ENCODE results near the gene SLBP.

Gene SLBP

DNA sequence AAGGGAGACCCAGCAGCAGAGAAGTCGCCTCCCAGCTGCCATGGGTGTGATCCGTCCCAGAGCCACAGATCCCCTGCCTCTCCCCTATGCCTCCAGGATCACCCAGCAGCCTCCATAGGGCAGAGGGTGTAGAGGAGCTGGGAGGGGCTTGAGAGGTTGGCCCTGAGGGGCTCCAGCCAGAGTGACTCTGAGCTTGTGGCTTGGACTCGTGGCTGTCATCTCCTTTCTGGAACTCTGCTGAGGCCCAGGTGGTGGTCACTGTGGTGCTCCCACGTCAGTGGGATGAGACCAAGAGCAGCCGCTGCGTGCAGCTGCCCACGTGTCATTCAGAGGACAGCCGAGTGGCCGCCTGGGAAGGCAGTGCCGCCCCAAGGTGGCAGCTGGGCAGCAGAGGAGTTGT lies 13.4 kb upstream of the SLBP start:
- DNase-seq, result no peak

- peak; percentile 62 for DNase-seq
Measured at GRCh38 chr4:1723131-1723801, 11.1 kb upstream of the SLBP start.

DNA sequence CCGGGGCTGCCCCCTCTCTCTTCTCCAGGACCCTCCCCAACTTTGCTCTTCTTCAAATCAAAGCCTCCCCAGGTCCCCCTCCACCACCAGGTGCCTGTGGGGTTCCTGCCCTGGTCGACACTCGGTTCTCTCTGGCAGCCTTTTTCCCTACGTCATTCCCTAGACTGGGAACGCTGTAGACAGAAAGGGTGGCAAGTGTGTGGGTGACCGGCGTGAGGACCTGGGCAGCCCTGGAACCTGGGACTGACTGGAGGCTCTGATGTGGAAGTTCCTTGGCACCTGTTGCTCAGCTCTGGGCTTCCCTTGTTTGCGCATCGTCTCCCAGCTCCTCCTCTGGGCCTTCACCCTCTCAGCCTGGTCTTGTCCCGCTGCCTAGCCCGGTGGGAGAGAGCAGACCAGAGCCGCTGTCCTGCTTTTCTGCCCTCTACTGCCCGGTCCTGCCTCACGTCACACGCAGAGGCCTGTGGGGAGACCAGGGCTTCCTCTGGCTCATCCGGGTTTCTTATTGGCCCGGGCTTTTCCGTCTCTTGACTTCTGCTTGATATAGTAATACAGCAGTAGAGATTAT lies 10.5 kb upstream of the SLBP start:
- no peak for DNase-seq

- no peak for DNase-seq
Measured at GRCh38 chr4:1721666-1722550, 9.8 kb upstream of the SLBP start.

DNA sequence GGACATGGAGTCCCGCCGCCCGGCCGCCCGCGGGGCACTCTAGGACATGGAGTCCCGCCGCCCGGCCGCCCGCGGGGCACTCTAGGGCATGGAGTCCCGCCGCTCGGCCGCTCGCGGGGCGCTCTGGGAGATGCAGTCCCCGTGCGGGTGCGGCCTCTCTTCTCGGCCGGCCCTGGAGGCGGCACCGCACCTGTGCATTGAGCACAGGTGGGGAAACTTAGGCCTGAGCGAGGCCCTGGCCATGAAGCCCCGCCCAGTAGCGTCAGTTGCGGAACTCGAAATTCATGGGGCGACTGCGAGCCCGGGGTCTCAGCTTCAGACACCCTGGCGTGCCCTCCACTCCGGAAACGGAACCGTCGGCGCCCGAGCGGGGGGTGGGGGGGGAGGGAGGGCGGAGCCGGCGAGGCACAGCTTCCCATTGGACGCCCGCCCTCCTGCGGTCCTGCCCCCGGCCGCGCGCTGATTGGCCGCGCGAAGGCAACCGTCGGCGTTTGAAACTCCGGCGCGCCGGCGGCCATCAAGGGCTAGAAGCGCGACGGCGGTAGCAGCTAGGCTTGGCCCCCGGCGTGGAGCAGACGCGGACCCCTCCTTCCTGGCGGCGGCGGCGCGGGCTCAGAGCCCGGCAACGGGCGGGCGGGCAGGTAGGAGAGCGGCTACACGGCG lies 9.0 kb upstream of the SLBP start, which contains the start of the genes TACC3 and TMEM129:
Gene TACC3 (plus strand): TSS at position 519 of the 663 bp plus-strand sequence. CDS start 1,901 bp downstream, outside the sequence.
Gene TMEM129 (minus strand): TSS at position 321 of the 663 bp plus-strand sequence. CDS start 486 bp downstream, outside the sequence.
- peak; percentile 98 for DNase-seq

GRCh38 chr4:1720163-1720983 lies 8.3 kb upstream of the SLBP start:
- no peak for DNase-seq

DNA sequence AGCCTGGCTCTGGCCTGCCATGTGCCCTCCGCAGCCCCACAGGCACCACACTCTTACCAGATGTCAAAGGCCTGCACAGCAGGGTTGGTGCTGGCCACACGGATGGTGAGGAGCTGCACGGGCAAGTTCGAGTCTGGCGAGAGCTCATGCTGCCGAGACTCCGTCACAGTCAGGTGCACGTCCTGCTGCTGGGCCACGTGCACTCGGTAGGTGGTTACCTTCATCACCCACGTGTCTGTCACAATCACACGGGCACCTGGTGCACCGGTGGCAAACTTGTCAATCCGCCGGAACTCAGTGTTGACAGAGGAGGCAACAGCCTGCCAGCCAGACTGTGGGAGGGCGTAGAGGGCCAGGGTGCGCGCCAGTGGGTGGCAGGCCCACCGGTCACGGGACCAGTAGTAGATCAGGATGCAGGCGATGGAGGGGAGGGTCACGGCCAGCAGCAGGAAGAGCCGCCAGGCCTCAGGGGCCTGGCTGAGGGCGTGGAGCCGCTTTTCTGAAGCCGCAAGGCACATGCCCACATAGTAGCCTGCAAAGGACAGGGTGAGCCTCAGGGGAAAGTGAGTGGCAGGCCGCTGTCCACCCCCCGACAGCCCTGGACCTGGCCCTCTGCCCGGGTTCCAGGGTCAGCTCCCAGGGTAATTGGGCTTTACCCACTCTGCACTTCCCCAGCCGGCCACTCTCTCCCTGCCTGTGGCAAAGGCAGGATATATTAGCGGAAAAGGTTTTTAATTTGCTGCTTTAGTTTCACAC lies 6.2 kb upstream of the SLBP start:
- no peak for DNase-seq

DNA sequence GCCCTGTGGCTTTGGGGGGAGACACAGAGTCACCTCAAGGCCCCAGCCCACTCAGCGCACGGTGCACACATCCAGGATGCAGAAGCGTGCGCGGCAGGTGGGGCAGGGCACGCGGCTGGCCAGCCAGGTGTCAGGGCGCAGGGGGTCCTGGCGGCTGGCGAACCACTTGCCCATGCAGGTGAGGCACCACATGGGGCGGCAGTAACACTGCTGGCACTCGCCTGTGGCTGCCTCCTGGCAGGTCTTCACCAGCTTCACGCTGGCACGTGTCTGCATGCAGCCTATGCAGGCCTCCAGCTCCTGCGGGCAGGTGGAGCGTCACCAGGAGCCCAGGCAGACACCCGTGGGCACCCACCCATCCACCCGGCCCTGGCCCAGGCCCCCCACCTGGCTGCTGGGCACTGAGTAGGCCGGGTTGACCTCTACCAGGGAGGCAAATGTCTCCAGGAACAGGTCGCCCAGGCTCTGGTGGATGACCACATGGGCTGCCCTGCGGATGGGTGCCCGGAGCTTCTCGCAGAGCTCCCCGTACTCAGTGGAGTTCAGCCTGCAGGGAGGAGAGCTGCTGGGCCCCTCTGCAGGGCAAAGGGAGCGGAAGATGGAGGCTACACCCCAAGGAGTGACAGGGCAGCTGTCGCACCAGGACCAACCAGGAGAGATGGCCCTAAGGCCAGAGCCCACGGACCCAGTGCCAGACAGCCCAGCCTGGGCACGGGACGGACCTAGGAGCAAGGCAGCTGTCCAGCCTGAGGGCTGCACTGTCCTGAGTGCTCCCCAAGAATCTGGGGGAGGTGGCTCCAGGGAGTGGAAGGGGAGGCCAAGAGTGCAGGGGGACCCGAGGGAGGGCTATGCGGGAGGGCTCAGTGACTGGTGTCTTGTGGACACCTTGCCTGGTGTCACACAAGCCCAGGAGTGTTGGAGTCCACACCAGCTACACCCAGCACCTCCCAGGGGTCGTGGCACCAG lies 5.3 kb upstream of the SLBP start:
- DNase-seq, result no peak

DNA sequence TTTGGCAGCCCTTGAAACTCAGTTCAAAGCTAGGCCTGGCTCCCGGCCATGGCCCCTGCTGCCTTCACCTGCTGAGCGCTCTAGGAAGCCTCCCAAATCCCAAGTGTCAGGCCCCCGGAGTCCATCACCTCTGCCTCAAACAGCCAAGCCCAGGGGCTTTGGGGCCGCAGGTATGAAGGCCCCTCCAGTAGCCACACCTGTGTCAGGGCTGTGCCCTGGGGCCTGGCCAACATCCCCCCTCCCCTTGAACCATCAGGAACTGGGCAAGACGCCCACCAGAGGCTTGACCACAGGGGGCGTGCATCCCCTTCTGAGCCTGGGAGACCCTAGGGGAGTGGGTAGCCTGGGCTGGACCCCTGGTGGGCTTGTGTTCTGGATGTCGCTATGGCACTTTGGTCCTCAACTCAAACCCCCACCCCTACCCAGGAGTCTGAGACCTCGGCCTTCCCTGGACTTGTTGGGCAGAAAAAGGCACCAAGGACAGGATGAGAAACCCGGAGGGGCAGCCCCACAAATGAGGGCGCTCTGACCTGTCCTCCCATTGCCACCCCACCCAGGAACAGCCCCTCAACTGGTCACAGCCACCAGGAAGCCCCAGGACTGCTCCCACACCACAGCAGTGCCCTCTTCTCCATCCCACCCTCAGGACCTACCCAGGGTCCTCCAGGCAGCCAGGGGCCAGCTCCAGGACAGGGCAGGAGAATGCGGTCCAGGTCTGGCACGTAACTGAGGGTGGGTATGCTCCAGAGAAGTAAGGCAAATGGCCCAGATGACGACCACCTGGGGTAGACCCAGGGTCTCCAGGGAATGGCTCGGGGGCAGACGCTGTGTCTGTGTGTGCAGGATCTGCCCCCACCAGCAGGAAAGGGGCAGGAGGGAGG lies 4.2 kb upstream of the SLBP start:
- no peak for DNase-seq

DNA sequence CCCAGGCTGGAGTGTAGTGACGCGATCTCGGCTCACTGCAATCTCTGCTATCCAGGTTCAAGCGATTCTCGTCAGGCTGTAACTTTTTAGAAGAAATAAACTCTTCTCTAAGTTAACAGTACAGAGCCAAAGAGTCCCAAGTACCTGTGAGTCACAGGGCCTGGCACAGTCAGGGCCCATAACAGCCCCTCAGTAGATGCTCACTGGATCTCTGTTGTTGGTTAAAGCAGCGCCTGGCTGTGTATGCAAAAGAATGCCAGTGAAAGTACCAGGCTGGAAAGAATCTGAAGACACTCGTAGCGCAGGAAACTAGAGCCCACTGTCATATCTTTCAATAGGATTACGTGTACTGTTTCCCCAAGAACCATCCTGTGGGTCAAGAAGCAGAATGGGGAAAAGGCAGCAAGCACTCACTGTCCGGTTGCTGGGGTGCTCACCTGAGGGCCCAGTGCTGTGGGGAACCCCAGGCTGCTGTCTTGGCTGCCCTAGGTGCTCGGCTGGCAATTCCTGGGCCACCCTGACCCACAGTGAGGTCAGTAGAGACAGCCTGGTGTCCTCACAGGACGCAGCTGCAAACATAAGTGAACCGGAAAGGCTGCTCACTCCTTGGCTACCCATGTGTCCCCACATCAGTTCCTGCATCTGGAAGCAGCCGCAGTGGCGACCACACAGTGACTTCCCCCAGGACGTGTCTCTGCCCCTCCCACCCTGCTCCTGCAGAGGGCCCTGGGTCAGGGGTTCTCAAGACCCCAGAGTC lies 3.1 kb upstream of the SLBP start:
- DNase-seq, result no peak

DNA sequence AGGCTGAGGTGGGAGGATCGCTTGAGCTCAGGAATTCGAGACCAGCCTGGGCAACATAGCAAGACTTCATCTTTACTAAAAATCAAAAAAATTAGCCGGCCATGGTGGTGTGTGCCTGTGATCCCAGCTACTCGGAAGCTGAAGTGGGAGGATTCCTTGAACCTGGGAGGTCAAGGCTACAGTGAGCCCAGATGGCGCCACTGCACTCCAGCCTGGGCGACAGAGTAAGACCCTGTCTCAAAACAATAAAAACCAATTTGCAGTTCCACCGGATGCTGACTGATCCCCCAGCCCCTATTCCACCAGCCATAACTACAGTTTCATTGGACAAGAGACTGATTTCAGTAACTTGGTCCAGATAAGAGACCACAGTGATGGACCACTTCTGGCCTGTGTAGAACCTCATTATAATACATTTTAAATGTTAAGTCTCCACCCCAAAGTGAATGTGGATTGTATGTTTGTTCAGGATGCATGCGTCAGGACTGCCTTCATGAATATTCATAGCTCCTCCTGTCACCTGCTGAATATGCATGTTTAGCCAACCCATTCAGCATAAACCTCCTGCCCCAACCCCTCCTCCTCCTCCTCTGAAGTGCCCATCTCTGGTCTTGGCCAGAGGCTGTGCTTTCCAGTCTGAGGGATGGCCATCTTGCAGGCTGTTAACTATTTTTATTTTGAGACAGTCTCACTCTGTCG lies 2.3 kb upstream of the SLBP start:
- no peak for DNase-seq

- no peak for DNase-seq
Measured at GRCh38 chr4:1713003-1713851, 1.1 kb upstream of the SLBP start.

DNA sequence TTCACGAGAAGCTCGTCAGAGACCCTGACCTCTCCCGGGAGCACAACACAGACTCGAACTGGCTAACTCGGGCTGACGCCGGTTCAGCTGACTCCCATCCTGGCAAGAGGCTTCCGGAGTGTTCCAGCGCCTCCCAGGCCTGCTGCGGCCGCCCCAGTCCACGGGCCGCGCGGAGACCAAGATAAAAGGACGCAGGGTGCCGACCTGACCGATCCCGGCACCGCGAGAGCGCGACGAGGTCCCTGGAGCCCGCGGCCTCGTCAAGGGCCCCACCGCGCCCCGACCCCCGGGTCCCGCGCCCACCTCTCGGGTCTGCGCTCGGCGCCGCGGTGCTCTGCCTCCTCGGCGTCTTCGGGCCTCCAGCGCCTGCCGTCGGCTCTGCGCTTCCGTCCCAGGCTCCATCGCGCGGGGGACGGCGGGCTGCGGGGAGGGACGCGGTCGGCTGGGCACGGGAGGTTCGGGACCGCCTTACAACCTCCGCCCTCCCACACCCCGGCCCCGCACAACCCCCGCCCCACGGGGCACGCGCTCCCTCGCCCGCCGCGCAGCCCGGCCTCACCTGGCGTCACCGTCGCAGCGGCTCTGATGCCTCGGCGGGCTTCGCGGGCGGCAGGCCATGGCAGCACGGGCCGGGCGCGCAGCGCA lies 426 bp downstream of the SLBP start:
- peak; percentile 23 for DNase-seq

- DNase-seq, result no peak
Measured at GRCh38 chr4:1711055-1711570, 1.0 kb downstream of the SLBP start.

DNA sequence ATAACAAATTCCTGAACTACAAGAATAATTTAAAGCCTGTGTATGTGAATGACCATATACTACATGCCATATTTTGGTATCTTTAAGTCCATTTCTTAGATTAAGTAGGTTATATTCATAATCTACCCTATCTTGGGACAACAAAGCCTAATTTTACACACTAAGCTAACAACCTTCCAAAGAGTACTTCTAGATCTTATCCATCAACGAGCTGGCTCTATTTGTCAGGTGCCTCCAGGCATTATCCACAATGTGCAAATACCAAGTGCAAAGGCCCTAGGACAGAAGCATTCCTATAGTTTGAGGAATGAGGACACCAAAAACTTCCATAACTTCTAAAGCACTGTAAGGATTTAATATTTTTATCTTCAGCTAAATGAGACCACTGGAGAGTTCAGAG lies 3.5 kb downstream of the SLBP start:
- no peak for DNase-seq

DNA sequence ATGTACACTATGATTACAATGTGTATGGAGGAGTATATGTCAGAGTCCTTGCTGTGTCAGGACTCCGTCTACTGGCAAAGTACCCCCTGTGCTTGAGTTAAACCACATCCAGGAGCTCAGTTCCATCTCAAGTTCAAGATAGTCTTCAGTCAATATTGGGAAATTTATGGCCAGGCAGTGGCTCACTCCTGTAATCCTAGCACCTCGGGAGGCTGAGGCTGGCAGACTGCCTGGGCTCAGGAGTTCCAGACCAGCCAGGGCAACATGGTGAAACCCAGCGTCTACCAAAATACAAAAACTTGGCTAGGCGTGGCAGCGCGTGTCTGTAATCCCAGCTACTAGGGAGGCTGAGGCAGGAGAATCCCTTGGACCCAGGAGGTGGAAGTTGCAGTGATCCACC lies 5.8 kb downstream of the SLBP start:
- DNase-seq, result no peak

All from CD4-positive, alpha-beta T cell treated with Interleukin-4 for 4 hours (primary cell).